CD4-positive, alpha-beta T cell treated with Interleukin-4 for 4 hours (primary cell): ENCODE data around the gene ASCC1.

ENCODE experiments used
- DNase-seq: peaks from one replicate; pipeline ENCODE4 v3.0.0-alpha.2; 2020

The ASCC1 gene

DNA sequence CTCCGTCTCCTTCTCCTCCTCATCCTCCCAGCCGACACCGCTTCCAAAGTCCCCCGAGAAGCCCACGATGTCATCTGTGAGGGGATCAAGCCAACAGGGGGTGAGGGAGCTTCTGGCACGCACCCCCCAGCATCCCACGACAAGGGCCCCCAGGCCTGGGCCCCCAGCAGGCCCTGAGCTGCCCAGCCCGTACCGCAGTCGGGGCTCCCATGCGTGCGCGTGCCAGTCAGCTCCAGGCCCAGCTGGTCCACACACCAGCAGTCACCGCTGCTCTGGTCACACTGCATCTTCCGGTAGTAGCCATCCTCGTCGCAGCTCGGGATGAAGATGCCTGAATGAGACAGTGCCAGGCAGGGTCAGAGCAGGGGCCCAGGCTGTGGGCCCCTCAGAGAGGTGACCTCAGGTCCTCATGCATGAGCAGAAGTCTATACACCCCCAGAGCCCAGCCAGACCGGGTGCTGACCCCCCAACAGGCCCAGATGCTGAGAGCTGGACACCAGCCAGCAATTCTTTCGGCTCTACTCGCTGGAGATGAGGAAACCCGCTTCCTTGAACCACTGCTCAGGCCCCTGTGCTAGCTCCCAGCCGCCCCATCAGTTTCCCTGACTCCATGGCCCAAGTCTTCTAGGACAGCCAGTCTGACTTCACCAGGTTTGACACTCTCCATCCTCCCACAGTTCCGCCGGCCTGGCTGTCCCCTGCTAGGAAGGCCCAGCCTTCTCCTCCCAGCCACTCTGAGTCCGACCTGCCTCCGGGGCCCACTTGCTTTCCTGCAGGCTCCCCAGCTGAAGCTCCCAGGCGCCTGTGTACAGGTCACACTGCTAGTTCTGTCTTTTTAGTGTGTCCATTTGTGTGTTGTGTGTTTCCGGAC lies 153.0 kb downstream of the ASCC1 start:
- DNase-seq, result no peak

DNA sequence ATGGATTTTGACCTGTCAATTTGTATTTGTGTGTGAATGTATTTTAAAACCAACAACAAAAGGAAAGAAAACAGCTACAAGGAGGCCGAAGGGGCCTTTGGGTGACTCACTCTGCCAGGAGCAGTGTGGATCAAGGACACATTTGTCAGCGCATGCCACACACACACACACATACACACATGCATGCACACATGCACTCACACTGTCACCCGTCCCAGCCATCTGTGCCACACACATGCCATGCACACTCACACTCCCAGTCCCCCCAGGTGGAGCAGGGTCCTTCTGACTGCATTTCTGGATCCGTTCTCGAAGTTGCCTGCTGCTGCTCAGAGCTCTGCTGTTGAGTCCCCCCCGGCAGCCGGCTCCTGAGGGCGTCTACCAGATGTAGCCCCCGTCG lies 153.7 kb downstream of the ASCC1 start:
- DNase-seq, result no peak

DNA sequence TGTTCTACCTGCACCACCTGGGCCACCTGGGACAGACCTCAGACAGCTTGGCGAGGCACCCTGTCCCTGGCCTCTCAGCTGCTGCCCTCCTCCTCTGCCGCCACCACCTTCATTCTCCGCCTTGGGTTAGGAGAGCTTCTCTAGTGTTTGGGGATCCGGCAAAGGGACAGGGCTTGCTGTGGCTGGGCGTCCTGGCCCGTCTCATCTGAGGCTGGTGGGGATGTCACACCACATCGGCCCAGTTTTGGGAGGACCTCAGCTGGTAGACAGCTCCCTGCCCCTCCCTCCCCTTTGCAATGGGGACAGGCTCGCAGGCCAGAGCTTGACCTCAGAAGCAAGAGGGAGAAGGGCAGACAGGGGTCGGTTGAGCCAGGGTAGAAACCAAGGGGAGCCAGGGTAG lies 154.1 kb downstream of the ASCC1 start:
- DNase-seq, result no peak

DNA sequence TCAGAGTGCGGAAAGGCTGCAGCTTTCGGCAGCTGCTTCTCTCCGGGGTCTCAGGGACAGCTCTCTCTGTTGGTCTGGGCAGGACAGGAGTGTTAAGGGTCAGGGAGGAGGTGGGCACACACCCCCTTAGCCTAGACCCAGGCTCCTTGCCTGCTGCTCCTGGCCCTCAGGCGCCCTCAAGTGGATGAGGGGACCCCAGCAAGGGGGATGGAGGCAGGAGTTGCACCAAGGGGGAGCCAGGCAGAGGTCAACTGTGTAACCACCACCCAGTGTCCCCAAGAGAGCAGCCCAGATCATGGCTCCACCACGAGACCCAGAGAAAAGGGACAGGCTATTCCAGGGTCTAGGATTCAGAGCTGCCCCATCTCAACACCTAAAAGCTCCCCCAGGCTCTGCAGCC lies 154.6 kb downstream of the ASCC1 start:
- DNase-seq, result no peak

DNA sequence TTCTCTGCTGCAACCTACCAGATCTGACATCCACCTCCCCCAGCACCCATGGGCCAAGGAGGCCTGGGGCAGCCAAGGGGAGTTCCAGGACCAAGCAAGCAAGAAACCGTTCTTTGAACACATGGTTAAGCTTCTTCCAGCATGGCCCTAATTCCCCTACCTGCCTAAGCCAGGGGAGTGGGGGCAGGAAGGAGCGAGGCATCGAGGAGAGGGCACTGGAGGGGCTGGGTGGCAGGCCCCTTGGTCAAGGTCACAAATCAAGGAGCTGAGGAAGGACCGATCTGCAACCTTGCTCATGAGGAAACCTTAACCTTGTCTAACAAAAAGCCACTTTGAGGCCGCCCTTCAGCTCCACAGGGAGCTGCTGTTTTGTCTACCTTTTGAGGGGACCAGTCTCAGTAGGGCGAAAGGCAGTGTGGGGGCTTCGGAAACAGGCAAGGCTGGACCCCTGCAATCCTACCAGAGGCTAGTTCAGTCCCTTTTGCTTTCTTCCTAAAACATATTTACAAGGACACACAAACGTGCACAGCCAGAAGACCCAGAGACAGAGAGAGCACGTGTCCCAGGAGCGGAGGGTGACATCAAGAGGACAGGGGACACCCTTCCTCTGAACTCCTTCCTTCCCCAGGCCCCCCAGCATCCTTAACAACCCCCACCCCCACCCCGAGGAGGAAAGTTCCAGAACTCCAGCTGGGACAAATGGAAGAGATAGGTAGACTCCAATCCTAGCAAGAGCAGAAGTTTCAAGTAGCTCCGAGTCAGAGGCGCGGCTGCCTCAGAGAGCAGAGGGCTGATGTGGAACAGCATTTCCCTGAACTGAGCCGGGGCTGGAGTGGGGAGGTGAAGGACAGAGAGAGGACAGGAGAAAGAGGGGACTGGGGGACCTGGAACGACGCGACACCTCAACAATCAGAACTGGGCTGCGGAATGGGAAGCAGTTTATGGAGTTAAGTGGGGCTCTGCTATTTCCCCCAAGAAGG lies 155.9 kb downstream of the ASCC1 start:
- DNase-seq, result no peak

DNA sequence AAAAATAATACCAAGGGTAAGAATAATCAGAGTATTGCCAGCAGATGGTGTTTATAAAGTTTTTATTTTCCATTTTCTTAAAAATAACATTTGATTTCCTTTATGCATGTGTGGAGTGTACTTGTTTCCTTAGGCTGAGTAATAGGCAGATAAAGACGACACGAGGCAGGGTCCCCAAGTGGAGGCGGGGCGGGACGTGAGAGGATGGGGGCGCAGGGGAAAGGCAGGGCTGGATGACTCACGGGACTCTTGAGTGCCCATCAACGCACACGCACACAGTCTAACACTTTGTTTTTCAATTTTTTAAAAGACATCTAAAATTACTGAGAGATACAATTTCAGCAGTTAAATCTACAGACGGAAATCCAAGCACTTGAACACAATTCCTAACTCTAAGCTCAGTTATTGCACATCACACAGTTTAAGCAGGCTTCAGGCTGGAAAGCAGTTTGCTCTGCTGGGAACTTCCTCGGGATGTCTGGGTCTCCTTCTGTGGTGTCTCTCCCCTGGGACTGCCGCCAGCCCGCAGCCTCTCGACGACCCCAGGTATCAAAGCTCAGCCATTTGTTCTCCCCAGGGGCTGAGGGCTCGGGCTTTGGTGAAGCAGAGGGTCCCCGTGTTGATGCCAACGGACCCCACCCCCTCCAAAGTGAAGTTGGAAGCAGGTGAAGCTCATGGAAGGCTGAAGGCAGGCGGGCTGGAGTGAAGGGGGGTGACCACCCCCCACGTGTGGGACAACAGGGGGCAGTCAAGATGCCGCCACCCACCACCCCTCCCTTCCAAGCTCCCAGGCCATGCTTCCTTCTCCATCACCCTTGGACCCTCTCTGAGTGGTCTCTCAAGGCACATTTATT lies 156.9 kb downstream of the ASCC1 start:
- peak; percentile 20 for DNase-seq

DNA sequence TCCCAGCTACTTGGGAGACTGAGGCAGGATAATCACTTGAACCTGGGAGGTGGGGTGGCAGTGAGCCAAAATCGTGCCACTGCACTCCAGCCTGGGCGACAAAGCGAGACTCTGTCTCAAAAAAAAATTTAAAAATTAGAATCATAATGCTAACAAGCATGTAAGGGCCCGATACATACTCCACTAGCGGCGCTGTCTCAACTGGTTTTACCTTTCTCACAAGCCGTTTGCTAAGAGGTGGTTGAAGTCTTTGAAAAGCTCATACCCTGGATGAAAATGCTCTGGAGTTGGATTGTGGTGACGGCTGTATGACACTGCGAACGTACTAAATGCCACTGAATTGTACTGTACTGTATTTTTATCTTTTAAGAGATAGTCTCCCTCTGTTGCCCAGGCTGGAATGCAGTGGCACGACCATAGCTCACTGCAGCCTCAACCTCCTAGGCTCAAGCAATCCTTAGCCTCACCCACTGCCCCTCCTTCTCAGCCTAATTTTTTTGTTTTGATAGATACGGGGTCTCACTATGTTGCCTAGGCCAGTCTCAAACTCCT lies 157.7 kb downstream of the ASCC1 start:
- no peak for DNase-seq

DNA sequence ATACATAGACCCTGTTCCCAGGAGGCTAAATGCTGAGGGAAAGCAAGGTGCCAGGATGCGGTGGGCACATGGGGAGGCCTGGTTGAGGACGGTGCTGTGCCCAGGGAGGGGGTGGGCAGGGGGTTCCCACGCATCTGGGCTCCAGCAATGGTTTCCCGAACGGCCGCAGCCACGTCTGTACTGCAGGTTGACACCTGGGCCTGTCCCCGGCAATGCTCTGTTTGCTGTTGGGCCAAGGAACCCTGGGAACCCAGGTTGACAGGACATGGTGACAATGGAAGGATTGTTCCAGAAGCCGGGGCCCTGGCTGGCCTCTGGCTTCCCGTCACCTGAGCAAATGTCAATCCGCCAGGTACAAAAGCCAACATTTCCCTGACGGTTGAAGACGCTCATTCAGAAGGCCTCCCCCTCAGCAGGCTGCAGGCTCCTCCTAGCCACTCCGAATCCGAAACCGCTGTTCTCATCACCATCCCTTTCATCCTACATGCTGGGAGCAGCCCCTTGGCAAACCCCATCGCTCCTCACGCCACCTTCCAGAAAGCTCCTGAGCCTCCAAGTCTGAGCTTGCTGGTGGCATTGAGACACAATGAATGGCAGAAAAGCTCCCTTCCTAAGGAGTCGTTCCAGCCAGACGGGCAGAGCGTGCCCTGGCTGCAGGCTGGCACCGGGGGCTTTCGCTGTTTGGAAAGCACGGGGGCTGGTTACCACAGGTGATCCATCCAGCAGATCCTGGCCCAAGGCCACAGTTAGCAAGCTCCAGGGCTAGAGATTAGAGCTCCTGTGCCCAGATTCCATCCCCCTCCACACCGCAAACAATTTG lies 158.9 kb downstream of the ASCC1 start:
- no peak for DNase-seq

DNA sequence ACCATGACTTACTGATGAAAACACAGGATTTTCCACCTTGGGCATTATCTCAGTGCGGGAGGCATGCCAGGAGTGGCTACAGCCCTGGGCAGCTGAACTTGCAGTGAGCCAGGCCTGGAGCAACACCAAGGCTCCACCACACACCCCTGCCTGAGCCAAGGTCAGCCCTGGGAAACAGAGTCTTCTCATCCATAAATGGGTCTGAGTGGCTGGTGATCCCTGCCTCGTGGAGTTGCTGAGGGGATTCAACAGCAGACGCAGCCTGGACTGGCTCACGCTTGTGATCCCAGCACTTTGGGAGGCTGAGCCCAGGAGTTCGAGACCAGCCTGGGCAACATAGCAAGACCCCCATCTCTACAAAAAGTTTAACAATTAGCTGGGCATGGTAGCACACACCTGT lies 160.0 kb downstream of the ASCC1 start:
- no peak for DNase-seq

DNA sequence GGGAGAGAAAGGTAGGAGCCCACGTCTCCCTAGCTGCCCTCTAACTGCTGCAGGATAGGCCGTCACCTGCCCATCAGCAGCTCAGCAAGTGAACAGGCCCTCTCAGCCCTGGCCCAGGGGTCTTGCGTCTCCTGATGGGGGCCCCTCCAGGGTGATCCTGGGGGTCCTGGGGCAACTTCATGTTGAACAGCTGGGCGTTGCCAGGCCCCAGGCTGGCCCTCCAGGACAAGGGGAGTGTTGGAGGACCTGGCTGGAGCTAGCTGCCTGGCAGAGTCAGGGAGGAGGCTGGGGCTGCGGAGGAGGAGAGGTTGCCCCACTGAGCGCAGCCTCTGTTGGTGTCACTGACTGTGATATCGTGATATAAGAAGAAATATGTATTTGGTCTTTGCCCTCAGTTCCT lies 162.4 kb downstream of the ASCC1 start:
- DNase-seq, result no peak

DNA sequence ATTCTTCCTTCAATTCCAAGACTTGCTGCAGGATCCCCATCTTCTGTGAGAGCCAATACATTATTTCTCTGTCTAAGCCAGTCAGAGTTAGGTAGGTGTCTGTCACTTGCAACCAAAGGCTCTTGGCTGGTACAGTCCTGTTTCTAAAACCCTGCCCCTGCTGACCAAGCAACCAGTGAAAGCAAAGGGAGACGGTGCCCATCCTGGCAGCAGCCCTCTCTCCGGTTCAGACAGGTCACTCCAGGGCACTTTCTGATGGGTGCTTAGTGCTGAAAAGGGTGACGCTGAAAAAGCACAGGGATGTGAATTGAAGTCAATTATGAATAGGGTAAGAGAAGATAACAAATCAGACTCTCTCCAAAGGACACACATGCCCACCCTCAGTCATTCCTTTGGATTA lies 165.2 kb downstream of the ASCC1 start:
- no peak for DNase-seq

DNA sequence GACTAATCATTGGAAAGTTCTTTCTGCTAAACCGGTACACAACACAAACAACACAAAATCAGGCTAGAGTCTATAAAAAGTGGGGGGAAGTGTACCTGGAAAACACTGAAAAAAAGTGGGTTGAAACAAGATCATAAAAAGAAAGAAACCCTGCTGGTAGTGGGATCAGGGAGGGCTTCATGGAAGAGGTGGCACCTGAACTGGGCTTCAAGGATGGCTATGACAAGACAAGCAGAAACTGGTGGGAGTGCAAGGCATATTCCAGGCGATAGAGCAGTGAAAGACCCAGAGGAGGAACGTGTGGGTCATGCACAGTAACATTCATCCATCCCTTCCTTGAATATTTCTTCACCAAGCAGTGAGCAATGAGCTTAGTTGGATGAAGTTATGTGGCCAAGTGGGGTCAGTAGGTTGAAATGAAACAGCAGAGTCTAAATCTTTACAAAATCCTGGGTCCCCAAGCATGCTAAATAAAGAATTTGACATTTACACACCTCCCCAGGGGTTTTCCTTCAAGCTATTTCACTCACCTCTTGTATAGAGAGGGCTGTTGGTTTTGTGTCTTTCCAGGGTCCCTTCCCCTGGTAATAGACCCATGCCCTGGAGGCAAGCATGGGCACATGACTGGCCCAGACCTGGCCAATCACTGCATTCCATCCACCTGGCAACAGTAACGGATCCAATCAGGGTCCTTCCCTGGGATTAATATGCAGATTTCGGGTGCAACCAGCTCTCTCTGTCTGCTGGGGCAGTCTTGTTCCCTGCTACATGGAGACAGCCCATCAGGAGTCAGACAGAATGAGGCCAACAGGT lies 165.9 kb downstream of the ASCC1 start:
- no peak for DNase-seq

DNA sequence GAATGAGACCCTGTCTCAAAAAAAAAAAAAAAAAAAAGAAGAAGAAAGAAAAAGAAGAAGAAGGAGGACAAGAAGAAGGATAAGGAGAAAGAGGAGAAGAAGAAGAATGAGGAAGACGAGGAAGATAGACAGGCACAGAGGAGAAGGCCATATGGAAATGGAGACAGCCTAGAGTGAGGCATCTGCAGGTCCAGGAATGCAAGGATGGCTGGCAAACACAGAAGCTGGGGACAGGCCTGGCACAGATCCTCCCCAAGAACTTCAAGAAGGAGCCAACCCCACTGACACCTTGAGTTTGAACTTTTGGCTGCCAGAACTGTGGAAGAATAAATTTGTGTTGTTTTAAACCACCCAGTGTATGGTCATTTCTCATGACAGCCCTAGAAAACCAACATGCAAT lies 166.6 kb downstream of the ASCC1 start:
- DNase-seq, result no peak

DNA sequence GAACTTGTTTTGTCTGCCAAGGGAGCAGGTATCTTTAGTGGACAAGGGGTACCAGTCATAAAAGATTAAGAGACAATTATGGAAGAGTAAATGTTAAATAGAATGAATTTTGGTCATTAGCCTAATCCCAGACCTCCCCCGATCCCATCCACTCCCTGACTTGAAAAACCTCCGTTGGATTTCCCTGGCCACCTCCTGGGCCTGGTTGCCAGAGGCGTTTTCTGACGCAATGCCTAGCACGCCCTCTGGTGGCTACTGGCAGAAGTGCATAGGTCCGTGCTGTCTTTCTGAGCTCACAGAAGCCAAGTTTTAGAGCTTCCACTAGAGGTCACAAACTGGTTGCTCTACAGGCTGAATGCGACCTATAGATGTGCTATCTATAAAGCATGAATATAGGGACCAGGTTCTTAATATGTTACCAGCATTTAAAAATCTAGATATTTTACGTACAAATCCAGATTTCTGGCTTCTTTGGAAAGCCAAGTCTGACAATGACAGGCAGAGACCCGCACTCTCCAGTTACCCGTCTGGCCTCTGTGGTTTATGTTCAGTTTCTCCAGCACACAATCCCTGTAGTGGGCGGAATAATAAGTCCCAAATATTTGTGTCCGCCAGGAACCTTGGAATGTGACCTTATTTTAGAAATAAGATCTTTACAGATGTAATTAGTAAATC lies 167.5 kb downstream of the ASCC1 start:
- DNase-seq, result peak; percentile 87
